Stimulated activated CD4-positive, alpha-beta T cell treated with anti-CD3 and anti-CD28 coated beads, Interleukin-4, amount 100 ng/mL, for 4 hours (primary cell): ENCODE results near the gene ANKRD49.

Experiments used
- DNase-seq, 2 experiments: peaks; one replicate each; pipeline ENCODE4 v3.0.0-alpha.2; 2020

Gene ANKRD49

DNA sequence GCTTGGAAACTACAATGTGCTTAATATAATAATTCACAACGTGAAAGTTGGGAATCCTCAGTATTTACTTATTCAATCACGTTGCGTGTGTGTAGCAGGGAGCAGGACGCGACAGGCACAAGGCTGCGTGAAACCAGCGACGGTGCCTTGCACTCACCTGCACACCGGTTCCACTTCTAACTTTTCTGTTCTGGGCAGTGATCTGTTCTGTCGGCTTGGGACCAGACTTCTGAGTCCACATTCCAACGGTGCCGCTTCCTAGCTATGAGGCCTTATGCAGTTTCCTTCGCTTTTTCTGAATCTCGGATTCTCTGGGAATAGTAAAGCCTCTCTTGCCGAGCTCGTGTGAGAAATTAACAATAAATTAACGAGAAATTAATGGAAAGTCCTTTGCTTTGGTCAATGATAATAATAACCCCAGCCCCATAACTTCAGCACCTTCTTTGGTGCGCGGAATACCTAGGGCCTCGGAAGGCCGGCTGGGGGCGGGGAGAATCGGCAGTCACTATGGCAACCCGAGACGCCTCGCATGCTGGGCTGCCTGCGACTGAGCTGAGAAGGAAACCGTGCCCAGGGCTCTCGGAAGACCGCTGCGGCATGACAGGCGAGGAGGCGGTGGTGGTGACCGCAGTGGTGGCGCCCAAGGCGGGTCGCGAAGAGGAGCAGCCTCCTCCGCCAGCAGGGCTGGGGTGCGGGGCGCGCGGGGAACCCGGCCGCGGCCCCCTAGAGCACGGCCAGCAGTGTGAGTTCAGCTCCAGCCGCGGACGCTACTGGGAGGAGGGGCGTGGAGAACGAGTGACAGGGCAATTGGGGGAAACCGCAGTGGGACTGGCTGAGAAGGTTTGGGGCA lies 18.4 kb downstream of the ANKRD49 start, which contains the start of gene C11orf97:
C11orf97 (plus strand) TSS at position 530 of the 850 bp plus-strand sequence; CDS start at position 598, 68 bp downstream.
- DNase-seq, result peak; percentile 49 to 56

DNA sequence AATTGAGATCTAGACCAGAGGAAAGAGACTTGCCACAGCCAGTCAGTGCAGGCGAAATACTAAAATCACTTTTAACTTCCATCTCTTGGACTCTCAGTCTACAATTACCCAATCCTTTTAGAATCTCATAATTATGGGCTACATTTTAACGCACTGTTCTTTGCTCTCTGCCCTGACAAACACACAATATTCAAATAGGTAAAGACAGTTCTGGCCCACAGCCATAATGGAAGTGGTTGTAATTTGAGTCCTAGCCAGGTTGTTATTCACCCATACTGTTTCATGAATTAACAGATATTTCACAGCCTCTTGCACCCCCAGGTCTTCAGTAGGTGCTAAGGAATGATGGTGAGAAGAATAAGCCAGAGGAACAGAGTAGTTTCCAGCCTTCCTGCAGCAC lies 19.3 kb downstream of the ANKRD49 start:
- DNase-seq, result no peak

DNA sequence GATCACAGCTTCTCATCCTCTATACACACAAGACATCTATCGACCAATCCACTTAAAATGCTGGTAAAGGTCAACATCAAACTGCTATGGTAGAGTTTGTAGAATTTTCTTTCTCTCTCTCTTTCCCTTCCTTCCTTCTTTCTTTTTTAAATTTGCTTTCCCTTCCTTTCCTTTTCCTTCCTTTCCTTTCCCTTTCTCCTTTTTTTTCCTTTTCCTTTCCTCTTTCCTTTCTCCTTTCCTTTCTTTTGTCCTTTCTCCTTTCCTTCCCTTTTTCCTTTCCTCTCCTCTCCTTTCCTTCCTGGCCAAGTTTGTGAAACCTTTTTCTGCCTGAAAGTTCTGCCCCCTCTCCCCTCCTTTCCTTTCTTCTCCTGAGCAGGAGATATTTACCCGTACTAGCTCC lies 21.6 kb downstream of the ANKRD49 start:
- DNase-seq, result no peak

DNA sequence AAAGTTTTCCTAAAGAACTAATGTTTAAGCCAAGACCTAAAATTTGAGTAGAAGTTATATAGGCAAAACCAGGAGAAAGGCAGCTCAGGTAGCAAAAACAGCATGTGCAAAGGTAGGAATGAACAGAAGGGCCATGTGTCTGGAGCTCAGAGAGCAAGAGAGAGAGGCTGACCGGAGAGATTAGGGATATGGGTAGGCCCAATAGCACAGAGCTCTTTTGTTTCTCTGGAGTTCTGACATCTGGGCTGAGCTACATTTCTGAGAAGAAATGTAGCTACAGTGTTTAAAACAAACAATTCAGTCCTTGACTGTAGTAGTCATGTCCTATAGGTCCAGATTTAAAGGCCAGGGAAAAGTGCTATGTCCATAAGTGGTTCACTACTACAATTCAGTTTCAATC lies 22.9 kb downstream of the ANKRD49 start:
- DNase-seq, result no peak

DNA sequence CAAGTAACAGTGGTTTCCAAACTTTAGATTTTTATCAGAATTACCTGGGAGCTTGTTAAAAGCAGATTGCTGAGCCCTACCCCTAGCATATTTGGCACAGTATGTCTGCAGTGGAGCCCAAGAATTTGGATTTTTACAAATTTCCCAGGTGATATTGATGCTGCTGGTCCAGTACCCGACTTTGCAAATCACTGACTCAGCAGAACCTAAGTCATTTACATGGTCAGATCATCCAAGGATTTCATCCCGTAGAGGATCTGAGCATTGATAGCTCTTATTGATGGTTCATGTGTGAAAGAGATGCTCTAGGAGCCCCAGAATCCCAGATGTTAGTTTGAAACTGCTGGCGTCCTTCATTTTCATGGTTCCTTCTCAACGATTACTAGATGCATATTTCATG lies 24.5 kb downstream of the ANKRD49 start:
- no peak for DNase-seq

DNA sequence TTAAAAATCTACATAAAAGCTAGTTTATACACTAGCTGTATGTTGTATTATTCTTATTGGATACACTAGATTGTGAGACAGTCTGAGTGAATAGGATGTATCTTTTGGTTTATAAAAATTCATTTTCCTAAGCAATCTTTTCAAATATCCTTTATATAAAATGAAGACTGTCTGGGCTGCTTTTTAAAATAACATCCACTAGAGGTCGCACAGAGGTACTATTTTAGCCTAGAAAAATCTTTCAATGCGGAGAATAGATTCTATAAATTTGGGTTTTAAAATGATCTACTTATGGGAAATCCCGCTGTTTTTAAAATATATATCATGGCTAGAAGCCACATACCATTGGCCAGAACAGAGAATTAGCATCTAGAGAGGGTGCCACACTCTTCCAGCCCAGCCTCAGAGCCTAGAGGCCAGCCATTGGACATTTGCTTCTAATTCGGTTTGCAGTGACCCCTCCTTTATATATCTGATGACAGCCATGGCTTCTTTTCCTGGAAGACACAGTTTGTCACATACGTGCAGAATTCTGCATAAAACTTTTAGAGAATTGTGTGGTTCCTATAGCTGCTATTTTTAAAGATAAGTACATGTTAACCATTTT lies 25.8 kb downstream of the ANKRD49 start:
- no peak for DNase-seq

DNA sequence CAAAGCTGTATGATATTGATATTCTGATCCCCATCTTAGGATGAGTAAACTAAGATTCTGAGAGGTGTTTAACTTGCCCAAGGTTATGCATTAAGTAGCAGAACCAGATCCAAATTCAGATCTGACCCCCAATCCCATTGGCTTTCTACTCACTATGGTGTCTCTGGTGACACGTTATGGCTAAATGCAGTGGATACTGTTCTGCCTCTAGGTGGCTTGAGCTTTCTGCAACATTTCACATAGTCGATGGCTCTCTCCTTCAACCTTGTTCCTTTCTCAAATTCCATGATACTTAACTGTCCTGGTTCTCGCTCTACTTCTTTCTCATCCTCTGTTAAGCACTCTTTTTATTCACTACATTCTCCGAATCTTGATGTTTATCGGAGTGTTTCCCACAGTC lies 27.9 kb downstream of the ANKRD49 start:
- no peak for DNase-seq

DNA sequence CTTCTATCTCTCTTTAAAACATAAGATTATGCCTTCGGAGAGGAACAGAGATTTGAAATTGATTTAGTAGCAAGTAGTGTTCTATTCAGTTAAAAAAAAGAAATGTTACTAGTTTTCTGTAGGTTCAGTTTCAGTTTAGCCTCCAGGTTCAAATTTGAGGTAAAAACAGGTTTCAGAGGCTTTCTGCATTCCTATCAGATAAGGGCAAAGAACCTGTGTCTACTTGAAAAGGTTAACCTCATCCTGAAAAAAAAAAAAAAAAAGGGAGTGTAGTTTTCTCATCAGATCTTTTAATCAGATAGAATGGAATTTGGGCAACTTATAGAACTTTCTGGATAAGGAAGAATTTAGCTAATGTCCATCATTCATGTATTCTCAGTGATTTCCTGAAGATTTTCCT lies 30.6 kb downstream of the ANKRD49 start:
- DNase-seq, result no peak

DNA sequence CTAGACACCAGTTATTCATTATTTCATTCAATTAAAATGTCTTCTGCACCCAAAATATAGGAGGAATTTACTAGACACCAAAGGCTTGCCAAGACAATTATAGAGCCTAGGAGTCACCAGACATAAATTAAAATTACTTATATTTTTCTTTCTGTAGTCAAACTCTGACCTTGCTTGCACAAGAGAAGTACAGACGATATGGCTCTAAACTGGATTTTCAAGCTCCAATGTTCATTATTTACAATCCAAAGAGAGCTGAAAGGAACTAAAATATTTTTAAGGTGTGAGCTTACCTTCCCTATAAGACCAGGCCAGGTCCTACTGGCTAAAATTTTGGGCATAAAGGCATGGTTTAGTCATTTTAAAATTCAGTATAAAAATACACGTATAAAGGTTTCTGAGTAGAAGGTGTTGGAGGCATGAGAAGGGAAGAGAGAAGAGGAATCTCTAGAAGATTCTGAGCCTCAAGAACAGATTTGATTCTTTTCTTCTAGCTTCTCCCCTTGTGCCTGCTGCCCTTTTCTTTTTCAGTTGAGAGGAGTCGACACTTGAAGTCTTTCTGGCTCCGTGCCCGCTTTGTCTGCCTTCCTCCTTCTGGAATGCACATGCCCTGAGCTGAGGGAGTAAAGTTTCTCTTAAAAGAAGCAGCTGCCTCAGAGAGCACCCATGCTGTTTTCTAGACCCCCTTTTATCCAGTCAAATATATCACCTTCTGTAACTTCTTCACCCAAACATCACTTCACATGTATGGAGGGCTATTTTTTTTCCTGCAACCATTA lies 32.0 kb downstream of the ANKRD49 start:
- DNase-seq, result no peak

DNA sequence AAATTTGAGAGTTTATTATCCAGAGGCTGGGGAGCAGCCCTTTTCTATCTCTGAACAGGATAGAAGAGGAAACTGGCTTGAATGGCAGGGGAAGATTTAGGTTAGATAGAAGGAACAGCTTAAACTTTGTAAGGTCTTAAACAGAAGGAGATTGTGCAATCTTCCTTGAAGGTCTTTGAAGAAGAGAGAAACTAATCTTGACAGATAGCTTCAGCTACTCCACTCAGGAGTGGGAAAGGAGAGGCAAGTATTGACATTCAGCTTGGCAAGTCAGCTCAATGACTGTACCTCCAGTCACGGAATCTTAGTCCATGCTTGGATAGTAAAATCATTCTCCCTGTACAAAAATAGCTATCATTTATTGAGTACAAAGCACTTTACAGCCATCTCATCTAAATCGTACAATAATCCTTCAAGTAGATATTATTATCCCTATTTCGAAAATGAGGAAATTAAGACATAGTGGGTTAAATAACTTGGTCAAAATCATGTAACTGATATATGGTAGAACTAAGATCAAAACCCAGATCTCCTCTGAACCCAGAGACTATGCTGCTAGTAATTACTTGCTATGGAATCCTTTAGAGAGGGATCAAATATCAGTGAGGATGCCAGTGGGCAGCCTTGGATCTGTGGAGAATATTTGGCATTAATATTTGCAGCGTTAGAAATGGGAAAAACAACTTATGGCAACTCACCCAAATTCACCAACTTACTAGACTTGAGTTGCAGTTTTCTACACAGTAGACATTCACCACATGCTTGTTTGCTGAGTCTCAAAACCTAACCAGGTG lies 33.1 kb downstream of the ANKRD49 start:
- DNase-seq, result no peak

DNA sequence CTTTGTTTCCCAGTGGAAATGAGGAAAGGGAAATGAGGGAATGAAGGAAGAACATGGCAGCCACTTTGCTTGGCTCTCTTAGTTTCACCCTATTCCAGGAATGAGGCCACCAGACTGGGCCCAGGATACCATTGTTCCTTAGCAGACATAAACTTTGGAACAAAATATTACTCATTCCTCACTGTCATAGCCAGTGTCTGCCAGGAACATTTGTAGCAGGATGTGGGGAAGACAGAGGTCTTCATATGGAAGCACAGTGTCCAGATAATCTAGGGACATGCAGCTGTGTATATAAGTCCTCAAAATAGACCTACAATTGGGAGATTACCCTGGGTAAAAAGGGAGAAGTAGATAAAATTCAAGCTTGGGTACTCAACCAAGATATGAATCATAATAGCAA lies 34.8 kb downstream of the ANKRD49 start:
- DNase-seq, result no peak

DNA sequence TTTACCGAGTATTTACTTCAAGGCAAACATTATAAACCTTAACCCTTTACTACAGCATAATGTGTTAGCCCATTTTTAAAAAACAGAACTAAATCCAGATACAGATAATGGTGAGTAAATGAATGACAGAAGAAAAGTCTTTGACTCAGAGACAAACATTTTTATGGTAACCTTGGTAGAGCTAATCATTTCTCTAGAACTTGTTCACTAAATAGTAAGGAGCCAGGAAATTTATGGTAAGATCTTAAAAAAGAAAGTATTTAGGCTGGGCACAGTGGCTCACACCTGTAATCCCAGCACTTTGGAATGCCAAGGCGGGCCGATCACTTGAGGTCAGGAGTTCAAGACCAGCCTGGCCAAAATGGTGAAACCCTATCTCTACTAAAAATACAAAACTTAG lies 38.4 kb downstream of the ANKRD49 start:
- DNase-seq, result no peak

DNA sequence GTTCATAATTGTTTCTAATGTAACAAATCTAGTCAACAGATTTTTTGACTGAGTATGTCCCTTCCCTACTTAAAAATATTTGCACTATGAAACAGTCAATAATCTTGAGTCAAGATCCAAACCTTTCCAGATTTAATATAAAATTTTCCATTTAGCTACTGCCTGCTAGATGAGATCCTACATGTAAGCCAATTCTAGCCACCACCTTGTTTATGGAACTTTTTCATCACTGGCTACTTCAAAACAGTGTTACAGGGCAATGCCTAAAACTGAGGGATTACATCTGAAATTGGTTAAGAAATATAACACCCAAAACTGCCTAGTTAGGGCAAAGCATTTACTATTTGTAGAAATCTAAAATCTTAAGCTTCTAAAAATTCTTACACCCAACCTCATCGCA lies 39.4 kb downstream of the ANKRD49 start:
- DNase-seq, result no peak

DNA sequence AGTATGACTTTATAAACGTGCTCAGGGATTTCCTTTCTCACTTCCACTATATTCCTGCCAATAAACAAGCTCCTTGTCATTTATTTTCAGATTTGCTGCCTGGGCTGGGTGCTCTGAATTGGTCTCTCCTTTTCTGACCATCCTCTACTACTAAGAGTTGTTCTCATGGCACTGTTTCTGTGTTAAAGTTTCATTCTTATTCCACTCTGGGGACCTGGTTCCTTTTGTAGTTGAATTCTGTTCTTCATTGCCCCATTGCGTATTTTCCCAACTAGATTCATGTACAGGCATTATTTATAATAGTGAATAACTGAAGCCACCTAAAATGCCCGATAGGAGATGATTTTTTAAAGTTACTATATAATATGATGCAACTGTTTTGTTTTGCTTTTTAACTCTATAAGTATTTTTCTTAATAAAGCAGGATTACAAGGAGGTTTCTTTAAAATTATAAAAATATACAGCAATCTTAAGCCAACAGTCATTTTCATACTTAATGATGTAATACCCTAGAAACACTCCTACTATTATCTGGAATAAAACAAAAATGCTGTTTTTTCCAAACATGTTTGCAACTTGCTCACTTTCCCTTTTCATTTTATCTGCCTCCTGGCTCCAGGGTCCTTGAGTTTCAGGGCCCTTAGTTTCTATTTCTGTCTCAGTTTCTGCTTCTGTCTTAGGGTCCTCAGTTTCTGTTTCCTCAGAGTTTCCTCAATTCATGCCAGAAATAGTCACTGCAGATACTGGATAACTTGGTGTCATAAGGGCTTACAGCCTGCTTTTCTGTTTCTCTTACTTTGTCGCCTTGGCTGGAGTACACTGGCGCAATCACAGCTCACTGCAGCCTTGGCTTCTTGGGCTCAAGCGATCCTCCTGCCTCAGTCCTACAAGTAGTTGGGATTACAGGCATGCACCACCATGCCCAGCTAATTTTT lies 40.2 kb downstream of the ANKRD49 start:
- DNase-seq, result no peak

DNA sequence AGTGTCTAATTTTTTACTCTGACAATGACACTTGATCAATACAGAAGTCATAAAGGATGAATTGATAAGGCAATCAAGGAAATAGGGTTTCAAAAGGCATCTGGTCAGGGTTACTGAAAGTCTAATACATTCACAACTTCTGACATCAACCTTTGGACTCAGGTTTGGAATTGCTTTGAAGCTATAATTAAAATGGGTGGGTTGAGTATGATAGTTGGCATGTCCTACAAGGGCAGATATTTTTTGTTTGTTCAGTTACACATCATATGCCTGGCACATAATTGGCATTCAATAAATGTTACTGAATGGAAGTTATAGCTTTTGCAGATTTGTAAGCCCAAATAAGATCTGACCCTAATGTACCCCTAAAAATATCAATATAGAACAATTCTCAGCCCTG lies 42.6 kb downstream of the ANKRD49 start:
- DNase-seq, result no peak

DNA sequence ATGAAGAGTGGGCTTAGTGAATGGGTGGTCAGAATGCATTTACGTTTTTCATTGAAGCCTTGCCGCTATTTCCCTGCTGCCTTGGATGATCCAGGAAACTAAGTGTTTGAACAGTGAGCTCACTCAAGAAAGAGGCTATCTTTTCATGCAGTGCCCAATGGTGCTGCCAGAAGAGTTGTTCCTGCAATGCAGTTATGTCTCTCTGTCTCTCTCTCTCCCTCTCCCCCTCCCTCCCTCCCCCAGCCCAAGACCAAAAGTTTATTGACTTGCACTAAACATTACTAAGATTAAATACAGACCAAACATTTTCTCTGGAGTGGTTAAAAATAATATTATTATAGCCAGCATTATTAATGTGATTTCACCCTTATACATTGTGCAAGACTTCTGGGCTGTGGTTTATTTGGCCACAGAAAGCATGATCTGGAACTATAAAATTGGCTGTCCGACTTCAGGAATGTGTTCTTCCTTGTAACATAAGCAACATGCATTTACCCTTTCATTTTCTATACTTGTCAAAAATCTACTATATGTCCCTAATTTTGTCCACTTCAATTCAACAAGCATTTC lies 43.3 kb downstream of the ANKRD49 start:
- DNase-seq, result no peak

DNA sequence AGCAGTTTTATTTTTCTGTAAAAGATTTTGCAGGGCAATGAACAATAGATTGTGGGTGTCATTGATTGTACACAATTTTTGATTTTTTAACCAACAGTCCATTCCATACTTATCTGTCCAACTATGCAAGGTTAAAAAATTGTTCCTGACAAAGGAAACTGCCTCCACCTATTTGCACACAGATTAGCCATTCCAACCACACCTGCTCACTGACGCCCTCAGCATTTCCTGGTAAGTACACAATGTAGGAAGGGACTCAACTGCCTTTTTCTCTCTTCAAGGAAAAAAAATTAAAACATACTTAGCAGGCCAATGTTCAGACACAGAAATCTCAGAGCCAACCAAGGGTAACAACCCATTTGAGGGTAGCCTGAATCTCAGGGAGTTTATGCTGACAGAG lies 45.6 kb downstream of the ANKRD49 start:
- DNase-seq, result no peak

DNA sequence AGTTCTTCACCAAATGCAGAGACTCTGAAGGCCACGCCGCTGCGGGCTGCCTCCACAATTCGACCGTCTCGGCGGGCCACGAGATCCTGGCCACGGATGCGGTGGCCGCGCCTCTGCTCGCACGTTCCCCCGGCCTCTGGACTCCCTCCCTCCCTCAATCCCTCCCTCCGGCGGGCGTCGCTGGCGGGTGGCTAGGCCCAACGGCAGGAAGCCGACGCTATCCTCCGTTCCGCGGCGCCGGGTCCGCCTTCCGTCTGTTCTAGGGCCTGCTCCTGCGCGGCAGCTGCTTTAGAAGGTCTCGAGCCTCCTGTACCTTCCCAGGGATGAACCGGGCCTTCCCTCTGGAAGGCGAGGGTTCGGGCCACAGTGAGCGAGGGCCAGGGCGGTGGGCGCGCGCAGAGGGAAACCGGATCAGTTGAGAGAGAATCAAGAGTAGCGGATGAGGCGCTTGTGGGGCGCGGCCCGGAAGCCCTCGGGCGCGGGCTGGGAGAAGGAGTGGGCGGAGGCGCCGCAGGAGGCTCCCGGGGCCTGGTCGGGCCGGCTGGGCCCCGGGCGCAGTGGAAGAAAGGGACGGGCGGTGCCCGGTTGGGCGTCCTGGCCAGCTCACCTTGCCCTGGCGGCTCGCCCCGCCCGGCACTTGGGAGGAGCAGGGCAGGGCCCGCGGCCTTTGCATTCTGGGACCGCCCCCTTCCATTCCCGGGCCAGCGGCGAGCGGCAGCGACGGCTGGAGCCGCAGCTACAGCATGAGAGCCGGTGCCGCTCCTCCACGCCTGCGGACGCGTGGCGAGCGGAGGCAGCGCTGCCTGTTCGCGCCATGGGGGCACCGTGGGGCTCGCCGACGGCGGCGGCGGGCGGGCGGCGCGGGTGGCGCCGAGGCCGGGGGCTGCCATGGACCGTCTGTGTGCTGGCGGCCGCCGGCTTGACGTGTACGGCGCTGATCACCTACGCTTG lies 50.2 kb downstream of the ANKRD49 start, which contains the start of gene FUT4:
FUT4 (plus strand) TSS at position 227 of the 951 bp plus-strand sequence; CDS start at position 440, 213 bp downstream.
- peak; percentile 55 to 65 for DNase-seq

DNA sequence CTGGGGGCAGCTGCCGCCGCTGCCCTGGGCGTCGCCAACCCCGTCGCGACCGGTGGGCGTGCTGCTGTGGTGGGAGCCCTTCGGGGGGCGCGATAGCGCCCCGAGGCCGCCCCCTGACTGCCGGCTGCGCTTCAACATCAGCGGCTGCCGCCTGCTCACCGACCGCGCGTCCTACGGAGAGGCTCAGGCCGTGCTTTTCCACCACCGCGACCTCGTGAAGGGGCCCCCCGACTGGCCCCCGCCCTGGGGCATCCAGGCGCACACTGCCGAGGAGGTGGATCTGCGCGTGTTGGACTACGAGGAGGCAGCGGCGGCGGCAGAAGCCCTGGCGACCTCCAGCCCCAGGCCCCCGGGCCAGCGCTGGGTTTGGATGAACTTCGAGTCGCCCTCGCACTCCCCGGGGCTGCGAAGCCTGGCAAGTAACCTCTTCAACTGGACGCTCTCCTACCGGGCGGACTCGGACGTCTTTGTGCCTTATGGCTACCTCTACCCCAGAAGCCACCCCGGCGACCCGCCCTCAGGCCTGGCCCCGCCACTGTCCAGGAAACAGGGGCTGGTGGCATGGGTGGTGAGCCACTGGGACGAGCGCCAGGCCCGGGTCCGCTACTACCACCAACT lies 51.0 kb downstream of the ANKRD49 start:
- peak in 1 of 2 experiments; percentile 3 for DNase-seq
